HCT116 (cell line): ENCODE data around the gene DIRAS2.

ENCODE experiments used
- CTCF ChIP-seq, 3 experiments: fragments of 200-600 bp in 1 of 3; sonication (generic) in 1 of 3; IDR thresholded peaks in 2 of 3; conservative IDR thresholded peaks in 1 of 3; 2 replicates each; pipeline ENCODE4 v1.5.1; 2012 to 2017; ENCODE audit warnings: low read depth in 2 of 3, low read length in 2 of 3, antibody characterized with exemption in 1 of 3, borderline replicate concordance in 1 of 3, control low read depth in 1 of 3, mild to moderate bottlenecking in 1 of 3, mixed read lengths in 1 of 3, mixed run types in 1 of 3, moderate library complexity in 1 of 3; ENCODE audit not compliant: insufficient read depth in 1 of 3
- EZH2 ChIP-seq: fragments of 200-600 bp; sonication (generic); IDR thresholded peaks from 2 replicates; pipeline ENCODE4 v1.6.1; 2017; ENCODE audit warnings: antibody characterized with exemption, mixed run types
- EZH2phosphoT487 ChIP-seq: fragments of 200-600 bp; IDR thresholded peaks from 2 replicates; pipeline ENCODE4 v1.6.1; 2018; ENCODE audit warnings: antibody characterized with exemption, borderline replicate concordance
- MAX ChIP-seq: IDR thresholded peaks from 2 replicates; pipeline ENCODE4 v1.6.1; 2012
- SRF ChIP-seq: IDR thresholded peaks from 2 replicates; pipeline ENCODE4 v1.6.1; 2012; ENCODE audit warnings: low read depth

GRCh38 chr9:90629354-90629753 lies 13.3 kb downstream of the DIRAS2 start:
- no peak for TF ChIP-seq MAX
- TF ChIP-seq EZH2: no peak
- TF ChIP-seq EZH2phosphoT487: no peak
- no peak for TF ChIP-seq CTCF (IDR thresholded peaks at IDR 0.05 in 2 of 3, conservative IDR thresholded peaks at IDR 0.05 in 1 of 3; ENCODE audit: borderline replicate concordance in 1 of 3, insufficient read depth in 1 of 3, low read depth in 2 of 3, low read length in 2 of 3)
- TF ChIP-seq SRF: no peak
